HEK293 (cell line): ENCODE results near the gene PSMD5.

Experiments used
- CTCF ChIA-PET: fragments of 350-600 bp; formaldehyde crosslinking; extraction: SDS; loops from one replicate; lab custom pipeline; 2021; ENCODE audit warnings: antibody characterized with exemption; lab: Yijun Ruan, JAX
- POLR2A ChIA-PET: fragments of 300-600 bp; formaldehyde crosslinking; extraction: SDS; loops from one replicate; lab custom pipeline; 2020; ENCODE audit warnings: antibody characterized with exemption, inconsistent platforms; lab: Yijun Ruan, JAX
- H3K27ac ChIP-seq: fragments of 200-500 bp; sonication (Bioruptor generic); 2 replicates; pipeline ENCODE4 v1.5.1; 2014; ENCODE audit warnings: low read depth, low read length, control low read depth, inconsistent platforms; ENCODE audit errors: extremely low read depth
- H3K36me3 ChIP-seq, 2 experiments: fragments of 200-500 bp in 1 of 2; sonication (Bioruptor generic) in 1 of 2; 1 replicate in 1 of 2; 2 replicates in 1 of 2; pipeline ENCODE4 v1.5.1; 2014 to 2017; ENCODE audit warnings: inconsistent platforms in 2 of 2, low read length in 2 of 2; ENCODE audit not compliant: control insufficient read depth in 2 of 2, insufficient read depth in 1 of 2
- H3K4me1 ChIP-seq: fragments of 200-500 bp; sonication (Bioruptor generic); 2 replicates; pipeline ENCODE4 v1.5.1; 2014; ENCODE audit warnings: mild to moderate bottlenecking, low read length, inconsistent platforms; ENCODE audit not compliant: control insufficient read depth, insufficient read depth
- H3K4me3 ChIP-seq: 2 replicates; pipeline ENCODE4 v1.5.1; 2011; ENCODE audit warnings: low read depth, mild to moderate bottlenecking, control low read depth, low read length, moderate library complexity
- H3K9me3 ChIP-seq: fragments of 200-500 bp; sonication (Bioruptor generic); 2 replicates; pipeline ENCODE4 v1.5.1; 2014; ENCODE audit warnings: low read depth, low read length, inconsistent platforms; ENCODE audit not compliant: control insufficient read depth, insufficient read depth
- BCL11A ChIP-seq: fragments of 450-650 bp; formaldehyde crosslinking; IDR thresholded peaks from 2 replicates; pipeline ENCODE4 v1.5.1; 2016; ENCODE audit warnings: low read depth, missing biosample characterization, missing genetic modification characterization
- GLIS2 ChIP-seq: fragments of 450-650 bp; formaldehyde crosslinking; IDR thresholded peaks from 2 replicates; pipeline ENCODE4 v1.5.1; 2016; ENCODE audit warnings: missing biosample characterization, missing genetic modification characterization
- RBAK ChIP-seq: fragments of 450-650 bp; formaldehyde crosslinking; IDR thresholded peaks from 2 replicates; pipeline ENCODE4 v1.5.1; 2016; ENCODE audit warnings: missing biosample characterization, missing genetic modification characterization
- SCRT2 ChIP-seq: fragments of 450-650 bp; formaldehyde crosslinking; IDR thresholded peaks from 2 replicates; pipeline ENCODE4 v1.5.1; 2016; ENCODE audit warnings: missing biosample characterization, missing genetic modification characterization
- SETDB1 ChIP-seq: IDR thresholded peaks from one replicate; pipeline ENCODE4 v1.6.1; 2017; ENCODE audit warnings: mild to moderate bottlenecking, low read length, moderate library complexity, mixed read lengths; ENCODE audit not compliant: insufficient read length
- WT1 ChIP-seq: fragments of 450-650 bp; formaldehyde crosslinking; IDR thresholded peaks from 2 replicates; pipeline ENCODE4 v1.5.1; 2016; ENCODE audit warnings: missing biosample characterization, missing genetic modification characterization
- ZBTB7A ChIP-seq: fragments of 450-650 bp; formaldehyde crosslinking; IDR thresholded peaks from 2 replicates; pipeline ENCODE4 v1.5.1; 2016; ENCODE audit warnings: low read depth, missing biosample characterization, missing genetic modification characterization
- ZBTB8A ChIP-seq: fragments of 450-650 bp; formaldehyde crosslinking; IDR thresholded peaks from 2 replicates; pipeline ENCODE4 v1.5.1; 2016; ENCODE audit warnings: missing biosample characterization, missing genetic modification characterization
- ZNF133 ChIP-seq: fragments of 450-650 bp; formaldehyde crosslinking; IDR thresholded peaks from 2 replicates; pipeline ENCODE4 v1.5.1; 2016; ENCODE audit warnings: missing biosample characterization, missing genetic modification characterization
- ZNF157 ChIP-seq: fragments of 450-650 bp; formaldehyde crosslinking; IDR thresholded peaks from 2 replicates; pipeline ENCODE4 v1.5.1; 2016; ENCODE audit warnings: missing biosample characterization, missing genetic modification characterization
- ZNF16 ChIP-seq: fragments of 450-650 bp; formaldehyde crosslinking; IDR thresholded peaks from 2 replicates; pipeline ENCODE4 v1.5.1; 2016; ENCODE audit warnings: low read depth, missing biosample characterization, missing genetic modification characterization
- ZNF19 ChIP-seq: fragments of 450-650 bp; formaldehyde crosslinking; IDR thresholded peaks from 2 replicates; pipeline ENCODE4; 2016; ENCODE audit warnings: missing biosample characterization, missing genetic modification characterization, low read depth
- ZNF239 ChIP-seq: fragments of 450-650 bp; formaldehyde crosslinking; IDR thresholded peaks from 2 replicates; pipeline ENCODE4 v1.5.1; 2016; ENCODE audit warnings: missing biosample characterization, missing genetic modification characterization
- ZNF324 ChIP-seq: fragments of 450-650 bp; formaldehyde crosslinking; IDR thresholded peaks from 2 replicates; pipeline ENCODE4 v1.5.1; 2016; ENCODE audit warnings: missing biosample characterization, missing genetic modification characterization
- ZNF335 ChIP-seq: fragments of 450-650 bp; formaldehyde crosslinking; conservative IDR thresholded peaks from 2 replicates; pipeline ENCODE4 v1.5.1; 2016; ENCODE audit warnings: missing biosample characterization, missing genetic modification characterization
- ZNF426 ChIP-seq: fragments of 450-650 bp; formaldehyde crosslinking; IDR thresholded peaks from 2 replicates; pipeline ENCODE4 v1.5.1; 2017; ENCODE audit warnings: missing biosample characterization, missing genetic modification characterization, mild to moderate bottlenecking, inconsistent platforms, moderate library complexity
- ZNF548 ChIP-seq: fragments of 450-650 bp; formaldehyde crosslinking; IDR thresholded peaks from 2 replicates; pipeline ENCODE4 v1.5.1; 2016; ENCODE audit warnings: missing biosample characterization, missing genetic modification characterization
- ZNF624 ChIP-seq: fragments of 450-650 bp; formaldehyde crosslinking; IDR thresholded peaks from 2 replicates; pipeline ENCODE4 v1.5.1; 2017; ENCODE audit warnings: missing biosample characterization, missing genetic modification characterization
- ZNF639 ChIP-seq: fragments of 450-650 bp; formaldehyde crosslinking; IDR thresholded peaks from 2 replicates; pipeline ENCODE4 v1.5.1; 2016; ENCODE audit warnings: missing biosample characterization, missing genetic modification characterization
- ZNF843 ChIP-seq: fragments of 450-650 bp; formaldehyde crosslinking; IDR thresholded peaks from 2 replicates; pipeline ENCODE4 v1.5.1; 2016; ENCODE audit warnings: missing biosample characterization, missing genetic modification characterization
- ZSCAN30 ChIP-seq: fragments of 450-650 bp; IDR thresholded peaks from 2 replicates; pipeline ENCODE4 v1.5.1; 2018; ENCODE audit warnings: missing biosample characterization, mild to moderate bottlenecking, missing genetic modification characterization, moderate library complexity
- ZXDB ChIP-seq: fragments of 450-650 bp; formaldehyde crosslinking; IDR thresholded peaks from 2 replicates; pipeline ENCODE4 v1.5.1; 2016; ENCODE audit warnings: missing biosample characterization, missing genetic modification characterization
- TF ChIP-seq, protein P1 (sequence below): fragments of 450-650 bp; formaldehyde crosslinking; IDR thresholded peaks from 2 replicates; pipeline ENCODE4 v1.5.1; 2016; ENCODE audit warnings: missing biosample characterization, missing genetic modification characterization
- TF ChIP-seq, protein P2 (sequence below): fragments of 450-650 bp; formaldehyde crosslinking; IDR thresholded peaks from 2 replicates; pipeline ENCODE4 v1.5.1; 2016; ENCODE audit warnings: missing biosample characterization, missing genetic modification characterization

PSMD5 gene

GRCh38 chr9:120850315-120850714, 7.6 kb upstream of the PSMD5 start:
- H3K27ac ChIP-seq: no peak overlapping the region
- POLR2A ChIA-PET: interaction anchor here (0.7 to 1.4 kb wide), 3 partner anchors 57 to 759 kb away, joined by 3 to 7 read pairs (median 3); partner anchors contain the start of gene FBXW2
- CTCF ChIA-PET: interaction anchor here (0.7 to 1.1 kb wide), 2 partner anchors 19 to 95 kb away, joined by 3 to 4 read pairs; no protein-coding TSS in a partner anchor

GRCh38 chr9:120846906-120847305, 4.2 kb upstream of the PSMD5 start:
- no peaks in the 10 kb centered on the region for H3K9me3 ChIP-seq
- ChIA-PET CTCF (interaction anchor here (1.2 to 1.6 kb wide), 2 partner anchors 89 to 90 kb away, joined by 3 to 5 read pairs; no protein-coding TSS in a partner anchor), POLR2A (interaction anchor here (1.3 kb wide), 1 partner anchor 24 kb away, joined by 4 read pairs; no protein-coding TSS in a partner anchor)
- TF ChIP-seq ZNF426 (tag by site-specific recombination): no peak
- no peak for TF ChIP-seq SETDB1
- no peak for TF ChIP-seq ZSCAN30 (tag by site-specific recombination)
- TF ChIP-seq, protein P1, sequence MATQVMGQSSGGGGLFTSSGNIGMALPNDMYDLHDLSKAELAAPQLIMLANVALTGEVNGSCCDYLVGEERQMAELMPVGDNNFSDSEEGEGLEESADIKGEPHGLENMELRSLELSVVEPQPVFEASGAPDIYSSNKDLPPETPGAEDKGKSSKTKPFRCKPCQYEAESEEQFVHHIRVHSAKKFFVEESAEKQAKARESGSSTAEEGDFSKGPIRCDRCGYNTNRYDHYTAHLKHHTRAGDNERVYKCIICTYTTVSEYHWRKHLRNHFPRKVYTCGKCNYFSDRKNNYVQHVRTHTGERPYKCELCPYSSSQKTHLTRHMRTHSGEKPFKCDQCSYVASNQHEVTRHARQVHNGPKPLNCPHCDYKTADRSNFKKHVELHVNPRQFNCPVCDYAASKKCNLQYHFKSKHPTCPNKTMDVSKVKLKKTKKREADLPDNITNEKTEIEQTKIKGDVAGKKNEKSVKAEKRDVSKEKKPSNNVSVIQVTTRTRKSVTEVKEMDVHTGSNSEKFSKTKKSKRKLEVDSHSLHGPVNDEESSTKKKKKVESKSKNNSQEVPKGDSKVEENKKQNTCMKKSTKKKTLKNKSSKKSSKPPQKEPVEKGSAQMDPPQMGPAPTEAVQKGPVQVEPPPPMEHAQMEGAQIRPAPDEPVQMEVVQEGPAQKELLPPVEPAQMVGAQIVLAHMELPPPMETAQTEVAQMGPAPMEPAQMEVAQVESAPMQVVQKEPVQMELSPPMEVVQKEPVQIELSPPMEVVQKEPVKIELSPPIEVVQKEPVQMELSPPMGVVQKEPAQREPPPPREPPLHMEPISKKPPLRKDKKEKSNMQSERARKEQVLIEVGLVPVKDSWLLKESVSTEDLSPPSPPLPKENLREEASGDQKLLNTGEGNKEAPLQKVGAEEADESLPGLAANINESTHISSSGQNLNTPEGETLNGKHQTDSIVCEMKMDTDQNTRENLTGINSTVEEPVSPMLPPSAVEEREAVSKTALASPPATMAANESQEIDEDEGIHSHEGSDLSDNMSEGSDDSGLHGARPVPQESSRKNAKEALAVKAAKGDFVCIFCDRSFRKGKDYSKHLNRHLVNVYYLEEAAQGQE: no peak
- TF ChIP-seq RBAK (tag by site-specific recombination): no peak
- TF ChIP-seq SCRT2 (tag by site-specific recombination): no peak
- no peak for TF ChIP-seq ZNF324 (tag by site-specific recombination)
- no peak for TF ChIP-seq GLIS2
- TF ChIP-seq ZNF843: no peak
- no peak for TF ChIP-seq ZNF624 (tag by site-specific recombination)
- no peak for TF ChIP-seq ZBTB8A (tag by site-specific recombination)
- no peak for TF ChIP-seq ZXDB
- no peak for TF ChIP-seq ZNF133
- no peak for TF ChIP-seq ZBTB7A (tag by site-specific recombination)
- TF ChIP-seq ZNF19 (tag by site-specific recombination): no peak
- TF ChIP-seq ZNF157 (tag by site-specific recombination): no peak
- H3K27ac ChIP-seq: no peak overlapping the region
- H3K4me3 ChIP-seq: no peak overlapping the region
- no peaks in the 10 kb centered on the region for H3K4me1 ChIP-seq
- no peaks in the 10 kb centered on the region for H3K36me3 ChIP-seq

More at GRCh38 chr9:120850315-120850714, 7.6 kb upstream of the PSMD5 start:
- Histone ChIP-seq H3K4me1 (no peaks in the 10 kb centered on the region), H3K9me3 (no peaks in the 10 kb centered on the region)
- TF ChIP-seq ZNF639 (no peak), ZNF239 (tag by site-specific recombination) (no peak), ZNF548 (tag by site-specific recombination) (no peak), ZNF16 (no peak), WT1 (no peak), BCL11A (no peak), ZBTB8A (tag by site-specific recombination) (no peak), ZNF335 (tag by site-specific recombination) (no peak)
- TF ChIP-seq, protein P2, sequence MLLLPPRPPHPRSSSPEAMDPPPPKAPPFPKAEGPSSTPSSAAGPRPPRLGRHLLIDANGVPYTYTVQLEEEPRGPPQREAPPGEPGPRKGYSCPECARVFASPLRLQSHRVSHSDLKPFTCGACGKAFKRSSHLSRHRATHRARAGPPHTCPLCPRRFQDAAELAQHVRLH (tag by site-specific recombination): no peak
- TF ChIP-seq, all 188 proteins: peak for 0
- Histone ChIP-seq H3K36me3 (no peaks in the 10 kb centered on the region), H3K4me3 (no peak overlapping the region)
